CD14-positive monocyte (primary cell): ENCODE measurements around the gene ST6GALNAC3. TPM values are rescaled to one million over a fixed set of nuclear protein-coding genes. Genes with fewer than 3 reads are reported as not detected.

ENCODE experiments used
- DNase-seq, 3 donors: peaks; one replicate each; pipeline ENCODE4 v3.0.0-alpha.2; 2011 to 2022
- H2AFZ ChIP-seq: 2 replicates; pipeline ENCODE4 v1.6.0; 2012; ENCODE audit warnings: mild to moderate bottlenecking, low read depth, low read length, inconsistent platforms; ENCODE audit not compliant: insufficient read depth, poor library complexity, severe bottlenecking
- H3K27ac ChIP-seq, 2 donors: 1 replicate in 1 of 2; 2 replicates in 1 of 2; pipeline ENCODE4 v1.5.1; 2012 to 2013; ENCODE audit warnings: low read length in 2 of 2, control low read depth in 1 of 2, inconsistent platforms in 1 of 2, low read depth in 1 of 2, mild to moderate bottlenecking in 1 of 2
- H3K27me3 ChIP-seq, 2 donors: one replicate each; pipeline versions ENCODE4 v1.6.0 to v1.6.1; 2011 to 2013; ENCODE audit warnings: low read length in 2 of 2; ENCODE audit not compliant: control insufficient read depth in 2 of 2, insufficient read depth in 2 of 2
- H3K36me3 ChIP-seq, 2 donors: replicated peaks in 1 of 2; 1 replicate in 1 of 2; 2 replicates in 1 of 2; pipeline versions ENCODE4 v1.5.1 to v1.6.1; 2012 to 2013; ENCODE audit warnings: low read length in 2 of 2, control low read depth in 1 of 2, inconsistent platforms in 1 of 2, mild to moderate bottlenecking in 1 of 2; ENCODE audit not compliant: insufficient read depth in 2 of 2, control insufficient read depth in 1 of 2
- H3K4me1 ChIP-seq, 2 donors: 1 replicate in 1 of 2; 2 replicates in 1 of 2; pipeline versions ENCODE4 v1.5.1 to v1.6.1; 2012 to 2013; ENCODE audit warnings: low read length in 2 of 2, control low read depth in 1 of 2, inconsistent platforms in 1 of 2, mild to moderate bottlenecking in 1 of 2, moderate library complexity in 1 of 2; ENCODE audit not compliant: insufficient read depth in 2 of 2, control insufficient read depth in 1 of 2
- H3K4me2 ChIP-seq: replicated peaks from 2 replicates; pipeline ENCODE3; 2012; ENCODE audit warnings: low read length, moderate library complexity, mild to moderate bottlenecking; ENCODE audit not compliant: poor library complexity, severe bottlenecking; ENCODE audit errors: extremely low read depth
- H3K4me3 ChIP-seq, 3 experiments: fragments of 200-600 bp in 1 of 3; sonication (generic) in 1 of 3; replicated peaks in 1 of 3; 1 replicate in 2 of 3; 2 replicates in 1 of 3; pipeline ENCODE4 v1.5.1; 2011 to 2013; ENCODE audit warnings: low read length in 3 of 3, mild to moderate bottlenecking in 3 of 3, control low read depth in 2 of 3, low read depth in 2 of 3, inconsistent platforms in 1 of 3, moderate library complexity in 1 of 3
- H3K79me2 ChIP-seq: 2 replicates; pipeline ENCODE4 v1.6.0; 2012; ENCODE audit warnings: mild to moderate bottlenecking, control low read depth, inconsistent platforms, low read length, moderate library complexity; ENCODE audit not compliant: insufficient read depth
- H3K9ac ChIP-seq: 2 replicates; pipeline ENCODE4 v1.6.0; 2017; ENCODE audit warnings: low read length, mild to moderate bottlenecking; ENCODE audit not compliant: insufficient read depth, poor library complexity, severe bottlenecking
- H3K9me3 ChIP-seq, 2 donors: replicated peaks in 1 of 2; 1 replicate in 1 of 2; 2 replicates in 1 of 2; pipeline versions ENCODE4 v1.5.1 to v1.6.1; 2012 to 2013; ENCODE audit warnings: low read length in 2 of 2, control low read depth in 1 of 2; ENCODE audit not compliant: control insufficient read depth in 1 of 2, insufficient read depth in 1 of 2
- H4K20me1 ChIP-seq: 2 replicates; pipeline ENCODE4 v1.6.0; 2012; ENCODE audit warnings: mild to moderate bottlenecking, low read length, control low read depth, moderate library complexity; ENCODE audit not compliant: insufficient read depth
- H3K27ac Mint-ChIP-seq, 7 donors: one replicate each; pipeline ENCODE4 v1.8.0; 2020; ENCODE audit warnings: mild to moderate bottlenecking in 7 of 7, mixed read lengths in 7 of 7, moderate library complexity in 6 of 7, inconsistent platforms in 2 of 7
- H3K27me3 Mint-ChIP-seq, 3 donors: one replicate each; pipeline ENCODE4 v1.8.0; 2021 to 2022; ENCODE audit warnings: low read depth in 3 of 3, mild to moderate bottlenecking in 3 of 3, mixed read lengths in 3 of 3, moderate library complexity in 3 of 3, inconsistent platforms in 1 of 3
- H3K36me3 Mint-ChIP-seq, 2 donors: one replicate each; pipeline ENCODE4 v1.8.0; 2020; ENCODE audit warnings: mixed read lengths in 2 of 2, inconsistent platforms in 1 of 2, mild to moderate bottlenecking in 1 of 2
- H3K4me1 Mint-ChIP-seq: one replicate; pipeline ENCODE4 v1.8.0; 2020; ENCODE audit warnings: mild to moderate bottlenecking, mixed read lengths
- H3K4me3 Mint-ChIP-seq, 2 donors: one replicate each; pipeline ENCODE4 v1.8.0; 2020; ENCODE audit warnings: mild to moderate bottlenecking in 2 of 2, mixed read lengths in 2 of 2, moderate library complexity in 1 of 2
- H3K9me3 Mint-ChIP-seq, 7 donors: one replicate each; pipeline ENCODE4 v1.8.0; 2020 to 2022; ENCODE audit warnings: mixed read lengths in 7 of 7, mild to moderate bottlenecking in 6 of 7, moderate library complexity in 6 of 7, inconsistent platforms in 2 of 7
- WGBS: methylation state at CpG from one replicate; pipeline ENCODE4 v1.1.5; 2013; ENCODE audit warnings: missing lambda C conversion rate; ENCODE audit not compliant: insufficient coverage; 5-methylcytosine and 5-hydroxymethylcytosine counted together
- intact Hi-C, 2 donors: fragments of 100-400 bp; cut with micrococcal nuclease; formaldehyde crosslinking; loops; one replicate each; pipeline versions ENCODE4 v1.15.0 to v1.15.1; 2023
- polyA plus RNA-seq, 3 donors: library from polyadenylated mRNA; depleted of rRNA in 1 of 3; unstranded in 2 of 3; stranded (reverse) in 1 of 3; fragments of 300-500 nt in 2 of 3; fragments of >200 nt in 1 of 3; fragmentation: Illumina TruSeq in 2 of 3; gene quantifications; 1 replicate in 2 of 3; 2 replicates in 1 of 3; pipeline ENCODE4 v1.2.3, GENCODE V29; 2012 to 2021
- TF ChIP-seq, protein P1 (sequence below): fragments of 200-600 bp; IDR thresholded peaks from one replicate; pipeline ENCODE4 v1.8.0; 2022; ENCODE audit warnings: antibody characterized with exemption, mild to moderate bottlenecking

ST6GALNAC3 gene
- polyA plus RNA-seq, 3 donors: 6.5 to 9.2 (median 7.6) TPM

DNA sequence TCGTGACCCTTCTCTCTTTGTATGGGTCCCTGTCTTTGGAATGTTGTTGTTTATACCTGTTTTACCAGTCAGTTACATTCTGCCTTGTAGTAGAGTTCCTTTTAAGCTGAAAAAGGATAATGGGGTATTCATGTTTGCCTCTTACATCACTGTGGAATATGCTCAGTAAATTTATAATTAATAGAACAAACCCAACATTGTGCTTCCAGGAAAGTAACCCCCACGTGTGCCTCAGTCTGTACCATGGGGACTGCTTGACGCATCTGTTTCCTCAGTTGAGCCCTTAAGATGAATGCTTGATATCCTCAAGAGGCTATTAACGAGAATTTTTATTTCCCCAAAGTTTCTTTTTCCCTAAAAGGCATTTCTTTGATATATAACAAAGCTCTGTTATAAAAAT lies 73.4 kb downstream of the ST6GALNAC3 start:
- H3K9me3 Mint-ChIP-seq: no peaks in the 10 kb centered on the region
- no peak overlapping the region for H3K4me3 Mint-ChIP-seq
- no peaks in the 10 kb centered on the region for H3K4me1 Mint-ChIP-seq

DNA sequence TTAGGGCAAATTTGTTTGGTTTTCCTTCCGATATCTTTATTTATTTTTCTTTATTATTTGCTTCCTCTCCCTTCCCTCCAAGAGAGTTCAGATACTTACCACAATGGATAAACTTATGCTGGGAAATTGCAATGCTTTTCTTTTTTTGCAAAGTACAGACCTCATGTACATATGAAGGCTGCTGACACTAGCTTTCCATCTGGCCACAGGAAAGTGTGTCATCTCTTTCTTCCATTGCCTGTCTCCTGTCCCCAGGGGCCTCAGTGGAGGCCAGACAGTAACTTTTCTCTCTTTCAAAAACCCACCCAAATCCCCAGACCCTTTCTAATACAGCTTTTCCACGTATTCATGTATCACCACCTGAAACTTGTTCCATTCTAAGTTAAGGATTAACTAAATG lies 73.9 kb downstream of the ST6GALNAC3 start:
- no peaks in the 10 kb centered on the region for H3K9me3 Mint-ChIP-seq
- H3K36me3 ChIP-seq: no peaks in the 10 kb centered on the region
- no peak overlapping the region for H3K27ac ChIP-seq
- TF ChIP-seq, protein P1, sequence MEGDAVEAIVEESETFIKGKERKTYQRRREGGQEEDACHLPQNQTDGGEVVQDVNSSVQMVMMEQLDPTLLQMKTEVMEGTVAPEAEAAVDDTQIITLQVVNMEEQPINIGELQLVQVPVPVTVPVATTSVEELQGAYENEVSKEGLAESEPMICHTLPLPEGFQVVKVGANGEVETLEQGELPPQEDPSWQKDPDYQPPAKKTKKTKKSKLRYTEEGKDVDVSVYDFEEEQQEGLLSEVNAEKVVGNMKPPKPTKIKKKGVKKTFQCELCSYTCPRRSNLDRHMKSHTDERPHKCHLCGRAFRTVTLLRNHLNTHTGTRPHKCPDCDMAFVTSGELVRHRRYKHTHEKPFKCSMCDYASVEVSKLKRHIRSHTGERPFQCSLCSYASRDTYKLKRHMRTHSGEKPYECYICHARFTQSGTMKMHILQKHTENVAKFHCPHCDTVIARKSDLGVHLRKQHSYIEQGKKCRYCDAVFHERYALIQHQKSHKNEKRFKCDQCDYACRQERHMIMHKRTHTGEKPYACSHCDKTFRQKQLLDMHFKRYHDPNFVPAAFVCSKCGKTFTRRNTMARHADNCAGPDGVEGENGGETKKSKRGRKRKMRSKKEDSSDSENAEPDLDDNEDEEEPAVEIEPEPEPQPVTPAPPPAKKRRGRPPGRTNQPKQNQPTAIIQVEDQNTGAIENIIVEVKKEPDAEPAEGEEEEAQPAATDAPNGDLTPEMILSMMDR: no peak
- no peaks in the 10 kb centered on the region for H3K27me3 ChIP-seq
- H3K9ac ChIP-seq: no peak overlapping the region
- H3K27me3 Mint-ChIP-seq: peaks cover 7 to 8% (median 8%) of the 10 kb centered on the region in 3 donors
- no peak overlapping the region for H3K4me2 ChIP-seq
- no peak for DNase-seq
- H3K27ac Mint-ChIP-seq: no peak overlapping the region
- H2AFZ ChIP-seq: no peak overlapping the region
- no peak overlapping the region for H3K4me3 ChIP-seq
- intact Hi-C loops: no loop called here
- H3K4me1 Mint-ChIP-seq: no peaks in the 10 kb centered on the region
- H3K4me3 Mint-ChIP-seq: no peak overlapping the region
- no CpG with 5 or more reads among the region's 2 CpGs for WGBS
- H4K20me1 ChIP-seq: no peaks in the 10 kb centered on the region
- no peaks in the 10 kb centered on the region for H3K4me1 ChIP-seq
- H3K36me3 Mint-ChIP-seq: no peaks in the 10 kb centered on the region
- no peaks in the 10 kb centered on the region for H3K79me2 ChIP-seq
- H3K9me3 ChIP-seq: no peaks in the 10 kb centered on the region

More for the DNA sequence above, 73.4 kb downstream of the ST6GALNAC3 start:
- intact Hi-C loops: no loop called here
- no peaks in the 10 kb centered on the region for H3K4me1 ChIP-seq
- H3K9ac ChIP-seq: no peak overlapping the region
- DNase-seq: no peak
- 89% methylated on average over 2 of the region's 4 CpGs for WGBS
- TF ChIP-seq, protein P1: no peak
- no peaks in the 10 kb centered on the region for H3K27me3 ChIP-seq
- H4K20me1 ChIP-seq: no peaks in the 10 kb centered on the region
- no peak overlapping the region for H3K4me3 ChIP-seq
- Mint-ChIP-seq H3K36me3 (no peaks in the 10 kb centered on the region), H3K27ac (no peak overlapping the region), H3K27me3 (peaks cover 7 to 8% (median 8%) of the 10 kb centered on the region in 3 donors)
- H3K36me3 ChIP-seq: no peaks in the 10 kb centered on the region
- H3K79me2 ChIP-seq: no peaks in the 10 kb centered on the region
- no peaks in the 10 kb centered on the region for H3K9me3 ChIP-seq
- no peak overlapping the region for H3K4me2 ChIP-seq
- no peak overlapping the region for H2AFZ ChIP-seq
- no peak overlapping the region for H3K27ac ChIP-seq
